Upper lobe of left lung (tissue), 4 donors: ENCODE results near the gene NUP210.

ENCODE experiments used
- EP300 ChIP-seq, 4 donors: sonication (generic); formaldehyde crosslinking; IDR thresholded peaks; one replicate each; pipeline ENCODE4 v1.5.1; 2017; ENCODE audit warnings: antibody characterized with exemption in 4 of 4, control low read depth in 2 of 4
- POLR2A ChIP-seq, 4 donors: fragments of 450-650 bp; IDR thresholded peaks; one replicate each; pipeline ENCODE4 v1.5.1; 2016 to 2017; ENCODE audit warnings: antibody characterized with exemption in 4 of 4, mild to moderate bottlenecking in 2 of 4
- POLR2AphosphoS5 ChIP-seq, 2 donors: sonication (generic); formaldehyde crosslinking; IDR thresholded peaks; one replicate each; pipeline ENCODE4 v1.5.1; 2017; ENCODE audit warnings: antibody characterized with exemption in 2 of 2
- TF ChIP-seq, protein P1 (sequence below), 6 experiments: fragments of 450-650 bp in 4 of 6; fragments of 200-600 bp in 2 of 6; sonication (generic) in 2 of 6; IDR thresholded peaks; one replicate each; pipeline ENCODE4 v1.5.1; 2016 to 2019; ENCODE audit warnings: antibody characterized with exemption in 6 of 6

DNA sequence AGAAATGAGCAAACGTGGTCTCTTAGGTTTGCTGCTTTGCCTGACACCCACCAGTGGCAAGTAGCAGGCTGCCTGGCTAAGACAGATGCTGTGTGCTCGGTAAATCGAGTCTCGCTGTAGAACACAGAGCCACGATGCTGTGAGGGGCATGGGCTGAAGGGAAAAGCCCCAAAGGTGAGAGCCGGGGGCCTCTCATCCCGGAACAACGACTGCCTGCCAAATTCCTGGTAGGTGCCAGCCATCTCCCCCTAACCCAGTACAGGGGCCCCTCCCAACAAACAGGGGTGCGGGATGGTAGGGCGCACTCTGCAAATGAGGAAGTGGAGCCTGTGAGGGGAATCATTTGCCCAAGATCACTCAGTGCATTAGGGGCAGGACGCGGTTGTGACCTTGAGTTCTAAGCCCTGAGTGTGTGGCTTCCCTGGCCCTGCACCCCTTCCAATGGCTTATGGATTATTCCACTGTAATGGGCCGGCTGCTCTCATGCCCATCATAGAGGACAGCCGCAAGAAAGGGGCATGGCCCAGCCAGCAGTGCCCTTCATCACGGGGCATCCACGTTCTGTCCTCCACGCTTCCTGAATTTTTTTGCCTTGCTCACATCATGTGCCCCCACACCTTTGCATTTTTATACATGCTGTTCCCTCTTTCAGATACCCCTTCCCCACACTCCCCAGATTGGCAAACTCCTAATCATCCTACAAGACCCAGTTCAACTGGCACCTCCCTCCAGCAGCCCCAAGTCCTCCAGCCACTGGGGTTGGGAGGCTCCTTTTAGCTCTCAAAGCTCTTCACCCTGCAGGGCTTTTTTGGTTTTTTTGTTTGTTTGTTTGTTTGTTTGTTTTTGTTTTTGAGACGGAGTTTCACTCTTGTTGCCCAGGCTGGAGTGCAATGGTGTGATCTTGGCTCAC, 125.4 kb downstream of the NUP210 start:
- TF ChIP-seq POLR2AphosphoS5 (IDR thresholded peaks at IDR 0.05) (no peak), EP300 (IDR thresholded peaks at IDR 0.05) (no peak), POLR2A (IDR thresholded peaks at IDR 0.05) (no peak)
- TF ChIP-seq, protein P1, sequence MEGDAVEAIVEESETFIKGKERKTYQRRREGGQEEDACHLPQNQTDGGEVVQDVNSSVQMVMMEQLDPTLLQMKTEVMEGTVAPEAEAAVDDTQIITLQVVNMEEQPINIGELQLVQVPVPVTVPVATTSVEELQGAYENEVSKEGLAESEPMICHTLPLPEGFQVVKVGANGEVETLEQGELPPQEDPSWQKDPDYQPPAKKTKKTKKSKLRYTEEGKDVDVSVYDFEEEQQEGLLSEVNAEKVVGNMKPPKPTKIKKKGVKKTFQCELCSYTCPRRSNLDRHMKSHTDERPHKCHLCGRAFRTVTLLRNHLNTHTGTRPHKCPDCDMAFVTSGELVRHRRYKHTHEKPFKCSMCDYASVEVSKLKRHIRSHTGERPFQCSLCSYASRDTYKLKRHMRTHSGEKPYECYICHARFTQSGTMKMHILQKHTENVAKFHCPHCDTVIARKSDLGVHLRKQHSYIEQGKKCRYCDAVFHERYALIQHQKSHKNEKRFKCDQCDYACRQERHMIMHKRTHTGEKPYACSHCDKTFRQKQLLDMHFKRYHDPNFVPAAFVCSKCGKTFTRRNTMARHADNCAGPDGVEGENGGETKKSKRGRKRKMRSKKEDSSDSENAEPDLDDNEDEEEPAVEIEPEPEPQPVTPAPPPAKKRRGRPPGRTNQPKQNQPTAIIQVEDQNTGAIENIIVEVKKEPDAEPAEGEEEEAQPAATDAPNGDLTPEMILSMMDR (IDR thresholded peaks at IDR 0.05), result no peak
